ENCODE measurements around the gene CYP27B1.

Gene CYP27B1

GRCh38 chr12:57761391-57761998, 5.4 kb downstream of the CYP27B1 start:
- Histone ChIP-seq H3K27ac (ENCODE audit: poor library complexity, severe bottlenecking) (no peak overlapping the region), H3K27me3 (ENCODE audit: insufficient read depth, poor library complexity, severe bottlenecking) (no peaks in the 10 kb centered on the region), H3K4me3 (ENCODE audit: severe bottlenecking) (no peak overlapping the region), H3K9me3 (ENCODE audit: severe bottlenecking) (no peaks in the 10 kb centered on the region), H3K4me1 (ENCODE audit: insufficient read depth, poor library complexity, severe bottlenecking) (no peaks in the 10 kb centered on the region), H3K36me3 (ENCODE audit: low read depth) (peaks cover 38% of the 10 kb centered on the region)
- ATAC-seq (ENCODE audit: low read depth) (no peak), DNase-seq (ENCODE audit: low spot score) (no peak)
- no peak for TF ChIP-seq CTCF (IDR thresholded peaks at IDR 0.05; ENCODE audit: poor library complexity, severe bottlenecking)

GRCh38 chr12:57760347-57760982, 6.4 kb downstream of the CYP27B1 start:
- no peaks in the 10 kb centered on the region for H3K9me3 ChIP-seq (ENCODE audit: severe bottlenecking)
- ATAC-seq (ENCODE audit: low read depth): no peak
- H3K4me3 ChIP-seq (ENCODE audit: severe bottlenecking): no peak overlapping the region
- H3K27ac ChIP-seq (ENCODE audit: poor library complexity, severe bottlenecking): no peak overlapping the region
- DNase-seq (ENCODE audit: low spot score): no peak
- H3K4me1 ChIP-seq (ENCODE audit: insufficient read depth, poor library complexity, severe bottlenecking): no peaks in the 10 kb centered on the region
- peaks cover 38% of the 10 kb centered on the region for H3K36me3 ChIP-seq (ENCODE audit: low read depth)
- no peaks in the 10 kb centered on the region for H3K27me3 ChIP-seq (ENCODE audit: insufficient read depth, poor library complexity, severe bottlenecking)
- no peak for TF ChIP-seq CTCF (IDR thresholded peaks at IDR 0.05; ENCODE audit: poor library complexity, severe bottlenecking)

- peak; percentile 77 for TF ChIP-seq CTCF (IDR thresholded peaks at IDR 0.05; ENCODE audit: poor library complexity, severe bottlenecking)
- Histone ChIP-seq H3K36me3 (ENCODE audit: low read depth) (peaks cover 38% of the 10 kb centered on the region), H3K27me3 (ENCODE audit: insufficient read depth, poor library complexity, severe bottlenecking) (no peaks in the 10 kb centered on the region), H3K27ac (ENCODE audit: poor library complexity, severe bottlenecking) (no peak overlapping the region), H3K9me3 (ENCODE audit: severe bottlenecking) (no peaks in the 10 kb centered on the region), H3K4me1 (ENCODE audit: insufficient read depth, poor library complexity, severe bottlenecking) (peaks cover under 1% of the 10 kb centered on the region), H3K4me3 (ENCODE audit: severe bottlenecking) (no peak overlapping the region)
- peak; percentile 48 for ATAC-seq (ENCODE audit: low read depth)
- DNase-seq (ENCODE audit: low spot score): no peak
Measured at GRCh38 chr12:57759360-57759980, 7.4 kb downstream of the CYP27B1 start.

- ATAC-seq (ENCODE audit: low read depth): no peak
- DNase-seq (ENCODE audit: low spot score): no peak
- no peak for TF ChIP-seq CTCF (IDR thresholded peaks at IDR 0.05; ENCODE audit: poor library complexity, severe bottlenecking)
- H3K4me1 ChIP-seq (ENCODE audit: insufficient read depth, poor library complexity, severe bottlenecking): peaks cover 5% of the 10 kb centered on the region
- no peaks in the 10 kb centered on the region for H3K9me3 ChIP-seq (ENCODE audit: severe bottlenecking)
- no peaks in the 10 kb centered on the region for H3K27me3 ChIP-seq (ENCODE audit: insufficient read depth, poor library complexity, severe bottlenecking)
- no peak overlapping the region for H3K27ac ChIP-seq (ENCODE audit: poor library complexity, severe bottlenecking)
- H3K36me3 ChIP-seq (ENCODE audit: low read depth): peaks cover 32% of the 10 kb centered on the region
- H3K4me3 ChIP-seq (ENCODE audit: severe bottlenecking): no peak overlapping the region
Measured at GRCh38 chr12:57758552-57759359, 8.1 kb downstream of the CYP27B1 start.

Data from RWPE2 (cell line).